CD4-positive, alpha-beta T cell (primary cell): ENCODE data around the gene ZNF48. TPM values are rescaled to one million over a fixed set of nuclear protein-coding genes. Genes with fewer than 3 reads are reported as not detected.

Experiments used
- ATAC-seq: fragments of 200-7000 bp; cut with Tn5 transposase; one replicate; pipeline ENCODE4 v1.10.0; 2022; ENCODE audit warnings: mild to moderate bottlenecking; ENCODE audit not compliant: poor library complexity
- CTCF ChIA-PET: fragments of 350-600 bp; sonication (Branson Sonifier 250); formaldehyde crosslinking; loops from one replicate; lab custom pipeline; 2021; ENCODE audit warnings: antibody characterized with exemption, inconsistent platforms; lab: Charles Lee
- POLR2A ChIA-PET: fragments of 350-600 bp; sonication (Branson Sonifier 250); formaldehyde crosslinking; loops from one replicate; lab custom pipeline; 2021; ENCODE audit warnings: antibody characterized with exemption, inconsistent platforms; lab: Charles Lee
- DNase-seq, 14 experiments: peaks; one replicate each; pipeline ENCODE4 v3.0.0-alpha.2; 2013 to 2020; ENCODE audit warnings: mixed read lengths in 2 of 14
- H3K27ac ChIP-seq, 2 donors: one replicate each; pipeline versions ENCODE4 v1.5.1 to v1.7.0; 2013; ENCODE audit warnings: low read length in 2 of 2, low read depth in 1 of 2, mild to moderate bottlenecking in 1 of 2
- H3K27me3 ChIP-seq, 2 experiments: 1 replicate in 1 of 2; 2 replicates in 1 of 2; pipeline versions ENCODE4 v1.6.1 to v1.7.0; 2013; ENCODE audit warnings: low read length in 2 of 2, control low read depth in 1 of 2, mild to moderate bottlenecking in 1 of 2, moderate library complexity in 1 of 2; ENCODE audit not compliant: insufficient read depth in 2 of 2, control insufficient read depth in 1 of 2
- H3K36me3 ChIP-seq: one replicate; pipeline ENCODE4 v1.6.1; 2013; ENCODE audit warnings: low read length, control low read depth; ENCODE audit not compliant: insufficient read depth
- H3K4me1 ChIP-seq: one replicate; pipeline ENCODE4 v1.6.1; 2013; ENCODE audit warnings: low read length, control low read depth; ENCODE audit not compliant: insufficient read depth
- H3K4me3 ChIP-seq: one replicate; pipeline ENCODE4 v1.5.1; 2013; ENCODE audit warnings: mild to moderate bottlenecking, low read length, moderate library complexity
- H3K9me3 ChIP-seq, 2 experiments: 1 replicate in 1 of 2; 2 replicates in 1 of 2; pipeline versions ENCODE4 v1.6.1 to v1.7.0; 2013; ENCODE audit warnings: low read length in 2 of 2, mild to moderate bottlenecking in 2 of 2, control low read depth in 1 of 2, moderate library complexity in 1 of 2; ENCODE audit not compliant: control insufficient read depth in 1 of 2, insufficient read depth in 1 of 2
- H3K27ac Mint-ChIP-seq: one replicate; pipeline ENCODE4 v1.8.0; 2020; ENCODE audit warnings: mixed read lengths
- H3K27me3 Mint-ChIP-seq: one replicate; pipeline ENCODE4 v1.8.0; 2021; ENCODE audit warnings: mixed read lengths
- H3K36me3 Mint-ChIP-seq: one replicate; pipeline ENCODE4 v1.8.0; 2021; ENCODE audit warnings: low read depth, mixed read lengths
- H3K4me1 Mint-ChIP-seq: one replicate; pipeline ENCODE4 v1.8.0; 2021; ENCODE audit warnings: low read depth, mixed read lengths
- H3K4me3 Mint-ChIP-seq: one replicate; pipeline ENCODE4 v1.8.0; 2020; ENCODE audit warnings: mild to moderate bottlenecking, mixed read lengths
- H3K9me3 Mint-ChIP-seq: one replicate; pipeline ENCODE4 v1.8.0; 2020; ENCODE audit warnings: mixed read lengths
- CTCF ChIP-seq: fragments of 200-600 bp; IDR thresholded peaks from one replicate; pipeline ENCODE4 v1.8.0; 2022; ENCODE audit warnings: antibody characterized with exemption, mild to moderate bottlenecking
- intact Hi-C, 2 experiments: fragments of 100-400 bp; cut with DNase I in 1 of 2; cut with micrococcal nuclease in 1 of 2; formaldehyde crosslinking; loops; one replicate each; pipeline versions ENCODE4 v1.15.1 to v1.9.0; 2023 to 2025; cut with DNase I, micrococcal nuclease
- total RNA-seq, 174 experiments: library from RNA in 2 of 174; stranded (reverse) in 2 of 174; gene quantifications; one replicate each; pipeline ENCODE4 v1.2.3 and lab custom pipeline; 2021 to 2026

The ZNF48 gene
- total RNA-seq, 2 experiments from 2014 or later: 3.4 to 3.5 TPM

- POLR2A ChIA-PET: interaction anchor here (1.0 to 7.3 kb wide), 18 partner anchors 7 to 765 kb away, joined by 3 to 153 read pairs (median 8); partner anchors contain the start of genes ALDOA, CD2BP2, CORO1A and DCTPP1
- CTCF ChIA-PET: interaction anchor here (3.7 kb wide), 1 partner anchor 32 kb away, joined by 14 read pairs; no protein-coding TSS in a partner anchor
- DNase-seq: no peak
These were observed 18.0 kb upstream of the ZNF48 start for GRCh38 chr16:30377050-30377811.

DNA sequence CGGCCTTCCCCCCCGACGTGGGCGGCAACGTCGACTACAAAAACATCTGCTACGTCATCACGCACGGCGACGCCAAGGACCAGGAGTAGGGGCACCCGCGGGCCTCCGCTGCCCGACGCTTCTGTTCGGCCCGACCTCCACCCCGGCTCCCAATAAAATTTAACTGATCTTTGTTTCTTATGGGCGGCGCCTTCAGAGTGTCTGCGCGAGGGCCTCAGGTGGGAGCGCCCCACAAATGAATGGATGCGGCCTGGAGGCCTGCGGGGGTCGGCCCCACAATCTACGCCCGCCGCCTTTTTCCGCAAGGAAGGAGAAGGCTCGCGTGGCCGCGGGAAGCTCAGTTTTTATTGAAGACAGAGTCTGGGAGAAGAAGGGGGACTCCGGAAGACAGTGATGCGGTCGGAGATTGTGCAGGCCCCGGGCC lies 17.4 kb upstream of the ZNF48 start:
- Mint-ChIP-seq H3K27ac (peak overlapping the region; percentile 100), H3K4me1 (peaks cover 55% of the 10 kb centered on the region), H3K27me3 (no peaks in the 10 kb centered on the region), H3K36me3 (peaks cover 41% of the 10 kb centered on the region), H3K9me3 (no peaks in the 10 kb centered on the region), H3K4me3 (peak overlapping the region; percentile 99)
- POLR2A ChIA-PET: interaction anchor here (0.9 to 7.3 kb wide), 19 partner anchors 8 to 765 kb away, joined by 3 to 153 read pairs (median 7); partner anchors contain the start of genes ALDOA, CD2BP2, CORO1A and DCTPP1
- DNase-seq (peak; percentile 85 to 96 (median 90)), ATAC-seq (peak; percentile 35)
- TF ChIP-seq CTCF: no peak
- H3K9me3 ChIP-seq: no peaks in the 10 kb centered on the region
- peaks cover 72% of the 10 kb centered on the region for H3K4me1 ChIP-seq
- no peaks in the 10 kb centered on the region for H3K27me3 ChIP-seq
- intact Hi-C loops: loop anchor here (1.0 to 10.0 kb wide), 3 partner anchors 8 to 547 kb away; partner anchors contain the start of genes FBXL19 (in 1 of the 2) and TBC1D10B (in 1 of the 2)
- peak overlapping the region; percentile 71 for H3K4me3 ChIP-seq
- CTCF ChIA-PET: interaction anchor here (0.6 to 3.7 kb wide), 3 partner anchors 12 to 33 kb away, joined by 3 to 14 read pairs (median 4); no protein-coding TSS in a partner anchor
- peak overlapping the region; percentile 100 for H3K27ac ChIP-seq
- H3K36me3 ChIP-seq: peaks cover 25% of the 10 kb centered on the region

More at GRCh38 chr16:30377050-30377811, 18.0 kb upstream of the ZNF48 start:
- Histone ChIP-seq H3K4me1 (peaks cover 67% of the 10 kb centered on the region), H3K9me3 (no peaks in the 10 kb centered on the region), H3K27me3 (no peaks in the 10 kb centered on the region), H3K36me3 (peaks cover 25% of the 10 kb centered on the region), H3K4me3 (peak overlapping the region; percentile 71), H3K27ac (peak overlapping the region; percentile 100)
- intact Hi-C loops: loop anchor here in 1 of 2 experiments (10.0 kb wide), 1 partner anchor 548 kb away; the partner anchor contains the start of gene FBXL19
- Mint-ChIP-seq H3K27me3 (no peaks in the 10 kb centered on the region), H3K4me1 (peaks cover 49% of the 10 kb centered on the region), H3K27ac (peak overlapping the region; percentile 100), H3K9me3 (no peaks in the 10 kb centered on the region), H3K36me3 (peaks cover 37% of the 10 kb centered on the region), H3K4me3 (peak overlapping the region; percentile 99)
- ATAC-seq: peak; percentile 0
- no peak for TF ChIP-seq CTCF
